A204.1 (cell line): ENCODE measurements around the gene FAM222B.
A peak's percentile ranks its signal among the peaks of the same experiment; 100 is the strongest.
"Not testable (repeated sequence)": the region's sequence is repeated elsewhere in the genome, so short reads cannot be mapped to it uniquely, and the experiment has no call there.

Source experiments
- FAIRE-seq: peaks from 2 replicates; lab custom pipeline; 2012; peaks lifted over from hg19 to GRCh38; lab: Jason Lieb, UNC

The FAM222B gene

GRCh38 chr17:28744104-28744971 lies 98.3 kb downstream of the FAM222B start:
- FAIRE-seq: no peak

GRCh38 chr17:28743243-28744103 lies 99.1 kb downstream of the FAM222B start, which contains the start of gene TRAF4:
Gene TRAF4 (plus strand): TSS chr17:28744011. CDS start chr17:28744113, 102 bp downstream.
- no peak for FAIRE-seq

GRCh38 chr17:28741358-28742349 lies 100.9 kb downstream of the FAM222B start:
- FAIRE-seq: no peak

- no peak for FAIRE-seq
These were observed 101.9 kb downstream of the FAM222B start for GRCh38 chr17:28740406-28741357.

GRCh38 chr17:28738680-28739384 lies 103.8 kb downstream of the FAM222B start:
- FAIRE-seq: no peak

- FAIRE-seq: no peak
These were observed 104.6 kb downstream of the FAM222B start for GRCh38 chr17:28737770-28738679.

GRCh38 chr17:28737316-28737715 lies 105.3 kb downstream of the FAM222B start:
- no peak for FAIRE-seq

- FAIRE-seq: not testable (repeated sequence)
These were observed 106.4 kb downstream of the FAM222B start for GRCh38 chr17:28735913-28736769.

- FAIRE-seq: no peak
These were observed 107.3 kb downstream of the FAM222B start for GRCh38 chr17:28735242-28735722.

GRCh38 chr17:28734712-28735241 lies 107.8 kb downstream of the FAM222B start:
- no peak for FAIRE-seq

- FAIRE-seq: no peak
These were observed 109.2 kb downstream of the FAM222B start for GRCh38 chr17:28733346-28733745.

- FAIRE-seq: no peak
These were observed 112.7 kb downstream of the FAM222B start for GRCh38 chr17:28729950-28730330.

- peak; percentile 94 for FAIRE-seq
These were observed 114.0 kb downstream of the FAM222B start, which contains the start of gene NEK8 for GRCh38 chr17:28728364-28729200. Gene NEK8 (plus strand): TSS chr17:28728788. CDS start chr17:28728814, 26 bp downstream.

GRCh38 chr17:28726627-28727491 lies 115.7 kb downstream of the FAM222B start:
- no peak for FAIRE-seq

GRCh38 chr17:28726226-28726626 lies 116.4 kb downstream of the FAM222B start, which contains the start of gene TLCD1:
Gene TLCD1 (minus strand): TSS chr17:28726233. CDS start chr17:28726097, 136 bp downstream.
- no peak for FAIRE-seq
